Spleen (tissue), 11 donors: ENCODE results near the gene ABCA12. TPM values are rescaled to one million over a fixed set of nuclear protein-coding genes. Genes with fewer than 3 reads are reported as not detected.

Experiments
- DNase-seq: peaks from one replicate; pipeline ENCODE4 v3.0.0-alpha.2; 2020
- H3K27ac ChIP-seq, 8 donors: fragments of 200-600 bp; sonication (generic) in 7 of 8; 1 replicate in 4 of 8; 2 replicates in 4 of 8; pipeline versions ENCODE4 v1.5.0 to v1.8.0; 2016 to 2021; ENCODE audit warnings: inconsistent platforms in 4 of 8, mild to moderate bottlenecking in 4 of 8, moderate library complexity in 1 of 8
- H3K27me3 ChIP-seq, 7 donors: fragments of 200-600 bp; sonication (generic) in 6 of 7; replicated peaks in 1 of 7; 1 replicate in 4 of 7; 2 replicates in 3 of 7; pipeline versions ENCODE4 v1.5.0 to v1.8.0; 2016 to 2021; ENCODE audit warnings: inconsistent platforms in 3 of 7, mild to moderate bottlenecking in 1 of 7
- H3K36me3 ChIP-seq, 6 donors: fragments of 200-600 bp; sonication (generic) in 5 of 6; 1 replicate in 4 of 6; 2 replicates in 2 of 6; pipeline versions ENCODE4 v1.5.0 to v1.8.0; 2016 to 2021; ENCODE audit warnings: inconsistent platforms in 2 of 6
- H3K4me1 ChIP-seq, 6 donors: fragments of 200-600 bp; sonication (generic) in 5 of 6; 1 replicate in 3 of 6; 2 replicates in 3 of 6; pipeline versions ENCODE4 v1.5.0 to v1.8.0; 2016 to 2021; ENCODE audit warnings: inconsistent platforms in 3 of 6
- H3K4me3 ChIP-seq, 8 donors: fragments of 200-600 bp; sonication (generic) in 7 of 8; 1 replicate in 4 of 8; 2 replicates in 4 of 8; pipeline versions ENCODE4 v1.5.0 to v1.8.0; 2016 to 2021; ENCODE audit warnings: inconsistent platforms in 4 of 8, mild to moderate bottlenecking in 4 of 8, moderate library complexity in 2 of 8
- H3K9me3 ChIP-seq, 8 donors: fragments of 200-600 bp; sonication (generic) in 7 of 8; 1 replicate in 4 of 8; 2 replicates in 4 of 8; pipeline versions ENCODE4 v1.5.0 to v1.8.0; 2016 to 2021; ENCODE audit warnings: inconsistent platforms in 4 of 8
- CTCF ChIP-seq, 11 experiments: fragments of 200-600 bp in 7 of 11; fragments of 450-650 bp in 4 of 11; sonication (generic) in 4 of 11; IDR thresholded peaks in 8 of 11; conservative IDR thresholded peaks in 3 of 11; 1 replicate in 7 of 11; 2 replicates in 4 of 11; pipeline versions ENCODE4 v1.4.0 to v1.8.0; 2016 to 2021; ENCODE audit warnings: antibody characterized with exemption in 11 of 11, inconsistent platforms in 4 of 11, mild to moderate bottlenecking in 1 of 11
- POLR2A ChIP-seq, 3 donors: fragments of 450-650 bp; IDR thresholded peaks; one replicate each; pipeline ENCODE4 v1.5.1; 2017; ENCODE audit warnings: antibody characterized with exemption in 3 of 3, mild to moderate bottlenecking in 1 of 3
- POLR2AphosphoS5 ChIP-seq, 3 donors: sonication (generic); formaldehyde crosslinking; IDR thresholded peaks; one replicate each; pipeline ENCODE4 v1.5.1; 2017; ENCODE audit warnings: antibody characterized with exemption in 3 of 3
- WGBS, 5 donors: extraction: QIAGEN DNeasy Blood & Tissue Kit in 3 of 5; methylation state at CpG; one replicate each; pipeline versions ENCODE4 v1.1.5 to v1.1.7; 2013 to 2018; 5-methylcytosine and 5-hydroxymethylcytosine counted together
- intact Hi-C: fragments of 100-400 bp; cut with DNase I; formaldehyde crosslinking; loops from one replicate; pipeline ENCODE4 v1.15.0; 2023; ENCODE audit warnings: low total_unique reads
- polyA plus RNA-seq, 3 donors: library from polyadenylated mRNA; stranded (reverse); fragments of 200-250 nt; gene quantifications; one replicate each; pipeline ENCODE4 v1.2.1, GENCODE V29; 2013
- total RNA-seq, 7 donors: library from RNA; depleted of rRNA in 3 of 7; stranded (reverse); fragments of >200 nt in 3 of 7; fragmentation: NEBNext Ultra II Directional in 4 of 7; extraction: Animal tissue kit (Norgen Biotek cat#: 25700) in 4 of 7; gene quantifications; one replicate each; pipeline versions ENCODE4 v1.1.0 to v1.2.1, GENCODE V29; 2016 to 2021
- donor health status: healthy with polysubstance abuse.
- donor health status: DM: no; HTN: no; CAD: no; lungs with moderate emphysema.
- donor health status: DM: no; HTN: no; CAD: no.
- donor health status: Bipolar disorder and iron deficiency.
- donor health status: healthy.
- donor health status: DM: no; HTN: no; CAD: no.
- donor health status: DM: yes; HTN: yes; CAD: no.

The ABCA12 gene
- total and polyA plus RNA-seq, 10 donors, result not detected

- H3K9me3 ChIP-seq, result no peaks in the 10 kb centered on the region
- no peak overlapping the region for H3K4me3 ChIP-seq
- H3K27ac ChIP-seq, result no peak overlapping the region
- no peaks in the 10 kb centered on the region for H3K36me3 ChIP-seq
- 76 to 83% (median 81%) methylated on average over 3 of the region's 3 CpGs for WGBS, 5 donors
- TF ChIP-seq POLR2AphosphoS5 (IDR thresholded peaks at IDR 0.05) (no peak), CTCF (IDR thresholded peaks at IDR 0.05 in 8 of 11, conservative IDR thresholded peaks at IDR 0.05 in 3 of 11) (no peak), POLR2A (IDR thresholded peaks at IDR 0.05) (no peak)
- DNase-seq, result no peak
- no peaks in the 10 kb centered on the region for H3K4me1 ChIP-seq
- intact Hi-C loops, result no loop called here
- H3K27me3 ChIP-seq, result no peaks in the 10 kb centered on the region
Observed at GRCh38 chr2:215071676-215072075, 66.8 kb downstream of the ABCA12 start.

- no peaks in the 10 kb centered on the region for H3K27me3 ChIP-seq
- no peak overlapping the region for H3K27ac ChIP-seq
- no peaks in the 10 kb centered on the region for H3K9me3 ChIP-seq
- no peak for DNase-seq
- intact Hi-C loops, result no loop called here
- 20 to 46% (median 36%) methylated on average over 2 of the region's 2 CpGs for WGBS, 5 donors
- H3K36me3 ChIP-seq, result no peaks in the 10 kb centered on the region
- TF ChIP-seq POLR2A (IDR thresholded peaks at IDR 0.05) (no peak), POLR2AphosphoS5 (IDR thresholded peaks at IDR 0.05) (no peak), CTCF (IDR thresholded peaks at IDR 0.05 in 8 of 11, conservative IDR thresholded peaks at IDR 0.05 in 3 of 11) (no peak)
- H3K4me3 ChIP-seq, result no peak overlapping the region
- no peaks in the 10 kb centered on the region for H3K4me1 ChIP-seq
Observed at GRCh38 chr2:215068399-215068798, 70.0 kb downstream of the ABCA12 start.

- Histone ChIP-seq H3K27me3 (no peaks in the 10 kb centered on the region), H3K4me3 (no peak overlapping the region), H3K27ac (no peak overlapping the region), H3K4me1 (no peaks in the 10 kb centered on the region), H3K9me3 (no peaks in the 10 kb centered on the region), H3K36me3 (no peaks in the 10 kb centered on the region)
- intact Hi-C loops, result no loop called here
- 66 to 91% (median 72%) methylated on average over 2 of the region's 2 CpGs for WGBS, 5 donors
- DNase-seq, result no peak
- no peak for TF ChIP-seq POLR2A (IDR thresholded peaks at IDR 0.05)
- no peak for TF ChIP-seq CTCF (IDR thresholded peaks at IDR 0.05 in 8 of 11, conservative IDR thresholded peaks at IDR 0.05 in 3 of 11)
- TF ChIP-seq POLR2AphosphoS5 (IDR thresholded peaks at IDR 0.05), result no peak
Observed at GRCh38 chr2:215066124-215066523, 72.3 kb downstream of the ABCA12 start.

GRCh38 chr2:215063526-215063925, 74.9 kb downstream of the ABCA12 start:
- Histone ChIP-seq H3K4me3 (no peak overlapping the region), H3K4me1 (no peaks in the 10 kb centered on the region), H3K9me3 (no peaks in the 10 kb centered on the region), H3K27me3 (no peaks in the 10 kb centered on the region), H3K36me3 (no peaks in the 10 kb centered on the region), H3K27ac (no peak overlapping the region)
- intact Hi-C loops, result no loop called here
- DNase-seq, result no peak
- no peak for TF ChIP-seq POLR2AphosphoS5 (IDR thresholded peaks at IDR 0.05)
- TF ChIP-seq CTCF (IDR thresholded peaks at IDR 0.05 in 8 of 11, conservative IDR thresholded peaks at IDR 0.05 in 3 of 11), result no peak
- no peak for TF ChIP-seq POLR2A (IDR thresholded peaks at IDR 0.05)
- WGBS, 5 donors, result 51 to 72% (median 61%) methylated on average over 2 of the region's 2 CpGs
